ENCODE results near the gene DNAJC7.

The DNAJC7 gene

DNA sequence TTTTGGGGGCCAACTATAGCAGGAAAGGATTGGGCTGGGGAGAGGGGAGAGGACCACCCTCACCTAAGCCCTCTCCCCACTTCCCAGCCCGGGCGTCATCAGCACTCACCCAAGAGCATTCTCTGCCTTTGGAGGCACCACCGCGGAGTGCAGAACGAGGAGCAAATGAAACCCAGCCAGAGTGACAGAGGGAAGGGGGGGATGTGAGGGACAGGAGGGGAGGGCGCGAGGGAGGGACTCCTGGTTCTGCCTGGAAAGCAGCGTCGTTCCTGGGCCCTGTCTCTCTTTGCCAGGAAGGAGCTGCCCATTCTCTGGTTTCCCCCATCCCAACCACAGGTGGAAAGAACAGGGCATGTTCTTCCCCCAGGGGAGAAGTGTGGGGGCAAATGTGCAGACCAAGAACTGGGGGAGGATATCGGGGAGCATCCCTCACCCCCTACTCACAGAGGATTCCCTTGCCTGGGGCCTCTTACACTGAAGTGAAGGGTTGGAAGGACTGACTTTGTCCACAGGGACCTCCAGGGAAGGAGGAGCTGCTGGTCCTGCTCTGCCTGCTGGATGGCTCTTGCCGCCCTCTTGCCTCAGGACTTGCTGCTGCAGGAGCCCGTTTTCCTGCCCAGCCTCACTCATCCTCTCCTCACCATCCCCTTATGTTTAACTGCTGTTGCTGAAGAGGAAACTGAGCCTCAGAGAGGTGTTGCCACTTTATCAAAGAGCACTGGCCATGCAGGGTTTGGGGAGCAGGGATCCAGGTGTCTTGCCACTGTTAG is 36.7 kb upstream of the DNAJC7 start:
- H3K9me3 ChIP-seq (ENCODE audit: control insufficient read depth in 2 of 2, low read length in 2 of 2), result no peaks in the 10 kb centered on the region
- H3K36me3 ChIP-seq (ENCODE audit: control insufficient read depth in 2 of 2, insufficient read depth in 2 of 2, low read length in 2 of 2), result no peaks in the 10 kb centered on the region
- H3K9ac ChIP-seq (ENCODE audit: low read length in 2 of 2), result no peak overlapping the region
- no peak overlapping the region for H3K4me3 ChIP-seq (ENCODE audit: low read length in 2 of 2)
- H3K27ac ChIP-seq (ENCODE audit: low read length), result no peak overlapping the region
- H3K27me3 ChIP-seq (ENCODE audit: control insufficient read depth in 1 of 2, insufficient read depth in 2 of 2, low read length in 2 of 2), result peaks cover 25 to 33% of the 10 kb centered on the region in 2 donors
- H3K4me1 ChIP-seq (ENCODE audit: control insufficient read depth, insufficient read depth, low read length), result peaks cover 7% of the 10 kb centered on the region

DNA sequence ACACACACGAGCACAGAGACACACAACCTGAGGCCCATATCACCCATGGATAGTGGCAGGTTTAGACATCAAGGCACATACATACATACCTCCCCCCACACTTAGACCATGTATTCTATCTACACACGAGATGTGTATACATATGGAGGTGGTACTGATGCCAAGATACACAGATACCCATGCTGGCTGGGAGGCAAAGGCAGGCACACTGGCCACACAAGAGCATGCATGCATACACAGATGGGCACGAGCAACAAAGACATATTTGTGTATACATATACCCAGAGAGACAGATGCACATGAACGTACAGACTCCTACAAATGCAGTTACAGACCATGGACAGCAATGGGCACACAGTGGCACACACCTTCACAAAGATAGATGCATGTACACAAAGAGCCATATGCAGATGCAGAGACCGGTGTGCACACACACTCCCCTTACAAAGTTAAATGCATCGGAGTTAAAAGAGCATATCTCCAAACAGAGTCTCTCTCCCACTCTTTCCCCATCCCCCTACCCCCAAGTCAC is 35.2 kb upstream of the DNAJC7 start:
- no peaks in the 10 kb centered on the region for H3K9me3 ChIP-seq (ENCODE audit: control insufficient read depth in 2 of 2, low read length in 2 of 2)
- H3K4me1 ChIP-seq (ENCODE audit: control insufficient read depth, insufficient read depth, low read length), result peaks cover 7% of the 10 kb centered on the region
- peaks cover 25 to 33% of the 10 kb centered on the region in 2 donors for H3K27me3 ChIP-seq (ENCODE audit: control insufficient read depth in 1 of 2, insufficient read depth in 2 of 2, low read length in 2 of 2)
- H3K36me3 ChIP-seq (ENCODE audit: control insufficient read depth in 2 of 2, insufficient read depth in 2 of 2, low read length in 2 of 2), result no peaks in the 10 kb centered on the region
- H3K27ac ChIP-seq (ENCODE audit: low read length), result no peak overlapping the region
- H3K4me3 ChIP-seq (ENCODE audit: low read length in 2 of 2), result no peak overlapping the region
- H3K9ac ChIP-seq (ENCODE audit: low read length in 2 of 2), result no peak overlapping the region

DNA sequence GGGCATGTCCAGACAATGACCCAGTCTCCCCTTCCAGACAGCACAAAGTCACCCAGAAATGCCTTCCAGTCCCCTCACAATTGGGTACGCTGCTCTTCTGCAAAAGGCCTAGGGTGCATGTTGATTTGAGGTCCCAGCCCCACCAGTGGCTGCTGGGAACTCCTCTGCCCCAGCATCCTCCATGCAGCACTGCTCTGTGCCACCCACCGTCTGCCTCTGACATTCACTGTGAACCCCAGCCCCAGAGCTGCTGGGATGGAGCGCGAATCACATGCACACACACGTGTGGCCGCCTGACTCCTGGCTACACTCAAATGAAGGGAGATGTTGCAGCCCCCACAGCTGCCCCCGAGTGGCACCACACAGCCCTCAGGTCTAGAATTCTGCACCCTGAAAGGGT is 34.4 kb upstream of the DNAJC7 start:
- H3K4me3 ChIP-seq (ENCODE audit: low read length in 2 of 2), result no peak overlapping the region
- H3K9ac ChIP-seq (ENCODE audit: low read length in 2 of 2), result no peak overlapping the region
- H3K27me3 ChIP-seq (ENCODE audit: control insufficient read depth in 1 of 2, insufficient read depth in 2 of 2, low read length in 2 of 2), result peaks cover 25 to 31% of the 10 kb centered on the region in 2 donors

DNA sequence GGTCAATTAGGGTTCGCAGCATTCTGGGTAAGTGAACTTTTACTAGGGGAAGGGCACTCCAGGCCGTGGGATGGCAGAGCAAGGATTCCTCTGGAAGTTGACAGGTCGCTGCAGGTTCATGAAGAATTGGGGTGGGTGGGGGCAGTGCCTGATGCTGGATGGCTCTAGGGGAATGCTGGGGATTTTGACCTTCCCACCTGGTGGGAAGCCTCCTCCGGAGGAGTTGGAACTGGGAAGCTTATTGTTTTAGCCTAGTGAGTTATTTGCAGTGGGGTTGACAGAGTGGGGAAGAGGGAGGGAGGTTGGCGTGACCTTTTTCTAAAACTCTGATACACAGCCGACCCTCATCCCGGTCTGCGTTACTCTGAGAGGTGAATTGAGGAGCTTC is 33.8 kb upstream of the DNAJC7 start:
- Histone ChIP-seq H3K27ac (ENCODE audit: low read length) (no peak overlapping the region), H3K4me1 (ENCODE audit: control insufficient read depth, insufficient read depth, low read length) (peaks cover 7% of the 10 kb centered on the region), H3K9me3 (ENCODE audit: control insufficient read depth in 2 of 2, low read length in 2 of 2) (no peaks in the 10 kb centered on the region), H3K27me3 (ENCODE audit: control insufficient read depth in 1 of 2, insufficient read depth in 2 of 2, low read length in 2 of 2) (peaks cover 25 to 29% of the 10 kb centered on the region in 2 donors), H3K36me3 (ENCODE audit: control insufficient read depth in 2 of 2, insufficient read depth in 2 of 2, low read length in 2 of 2) (no peaks in the 10 kb centered on the region), H3K4me3 (ENCODE audit: low read length in 2 of 2) (peak overlapping the region in 1 of 2 donors; percentile 73), H3K9ac (ENCODE audit: low read length in 2 of 2) (no peak overlapping the region)

More for the DNA sequence above, 34.4 kb upstream of the DNAJC7 start:
- H3K4me1 ChIP-seq (ENCODE audit: control insufficient read depth, insufficient read depth, low read length), result peaks cover 7% of the 10 kb centered on the region
- no peaks in the 10 kb centered on the region for H3K9me3 ChIP-seq (ENCODE audit: control insufficient read depth in 2 of 2, low read length in 2 of 2)
- no peaks in the 10 kb centered on the region for H3K36me3 ChIP-seq (ENCODE audit: control insufficient read depth in 2 of 2, insufficient read depth in 2 of 2, low read length in 2 of 2)
- H3K27ac ChIP-seq (ENCODE audit: low read length), result no peak overlapping the region

- Histone ChIP-seq H3K9me3 (ENCODE audit: control insufficient read depth in 2 of 2, low read length in 2 of 2) (no peaks in the 10 kb centered on the region), H3K4me3 (ENCODE audit: low read length in 2 of 2) (peak within 1 kb of the TSS in 1 of 2 donors; percentile 73), H3K27ac (ENCODE audit: low read length) (no peak within 1 kb of the TSS), H3K27me3 (ENCODE audit: control insufficient read depth in 1 of 2, insufficient read depth in 2 of 2, low read length in 2 of 2) (peaks cover 23 to 25% of the 10 kb centered on the region in 2 donors), H3K36me3 (ENCODE audit: control insufficient read depth in 2 of 2, insufficient read depth in 2 of 2, low read length in 2 of 2) (no peaks in the 10 kb centered on the region), H3K4me1 (ENCODE audit: control insufficient read depth, insufficient read depth, low read length) (peaks cover 7% of the 10 kb centered on the region), H3K9ac (ENCODE audit: low read length in 2 of 2) (peak within 1 kb of the TSS in 1 of 2 donors; percentile 62)
Observed at GRCh38 chr17:42050393-42051012, 33.3 kb upstream of the DNAJC7 start, which contains the start of gene C17orf113. Gene C17orf113, minus strand, starts transcription at chr17:42050601. Its CDS starts 7,225 bp downstream, at chr17:42043376.

GRCh38 chr17:42049834-42050392 is 32.7 kb upstream of the DNAJC7 start:
- H3K4me3 ChIP-seq (ENCODE audit: low read length in 2 of 2), result peak overlapping the region in 1 of 2 donors; percentile 73
- no peaks in the 10 kb centered on the region for H3K9me3 ChIP-seq (ENCODE audit: control insufficient read depth in 2 of 2, low read length in 2 of 2)
- H3K9ac ChIP-seq (ENCODE audit: low read length in 2 of 2), result peak overlapping the region in 1 of 2 donors; percentile 62
- peaks cover 7% of the 10 kb centered on the region for H3K4me1 ChIP-seq (ENCODE audit: control insufficient read depth, insufficient read depth, low read length)
- no peak overlapping the region for H3K27ac ChIP-seq (ENCODE audit: low read length)
- no peaks in the 10 kb centered on the region for H3K36me3 ChIP-seq (ENCODE audit: control insufficient read depth in 2 of 2, insufficient read depth in 2 of 2, low read length in 2 of 2)
- peaks cover 20 to 21% of the 10 kb centered on the region in 2 donors for H3K27me3 ChIP-seq (ENCODE audit: control insufficient read depth in 1 of 2, insufficient read depth in 2 of 2, low read length in 2 of 2)

GRCh38 chr17:42047343-42047742 is 30.1 kb upstream of the DNAJC7 start:
- peaks cover 5 to 8% of the 10 kb centered on the region in 2 donors for H3K27me3 ChIP-seq (ENCODE audit: control insufficient read depth in 1 of 2, insufficient read depth in 2 of 2, low read length in 2 of 2)
- no peak overlapping the region for H3K27ac ChIP-seq (ENCODE audit: low read length)
- peaks cover 7% of the 10 kb centered on the region for H3K4me1 ChIP-seq (ENCODE audit: control insufficient read depth, insufficient read depth, low read length)
- H3K4me3 ChIP-seq (ENCODE audit: low read length in 2 of 2), result no peak overlapping the region
- H3K36me3 ChIP-seq (ENCODE audit: control insufficient read depth in 2 of 2, insufficient read depth in 2 of 2, low read length in 2 of 2), result no peaks in the 10 kb centered on the region
- H3K9me3 ChIP-seq (ENCODE audit: control insufficient read depth in 2 of 2, low read length in 2 of 2), result no peaks in the 10 kb centered on the region
- no peak overlapping the region for H3K9ac ChIP-seq (ENCODE audit: low read length in 2 of 2)

- Histone ChIP-seq H3K4me3 (ENCODE audit: low read length in 2 of 2) (no peak overlapping the region), H3K4me1 (ENCODE audit: control insufficient read depth, insufficient read depth, low read length) (peaks cover 5% of the 10 kb centered on the region), H3K9me3 (ENCODE audit: control insufficient read depth in 2 of 2, low read length in 2 of 2) (no peaks in the 10 kb centered on the region), H3K36me3 (ENCODE audit: control insufficient read depth in 2 of 2, insufficient read depth in 2 of 2, low read length in 2 of 2) (no peaks in the 10 kb centered on the region), H3K9ac (ENCODE audit: low read length in 2 of 2) (no peak overlapping the region), H3K27me3 (ENCODE audit: control insufficient read depth in 1 of 2, insufficient read depth in 2 of 2, low read length in 2 of 2) (no peaks in the 10 kb centered on the region), H3K27ac (ENCODE audit: low read length) (no peak overlapping the region)
Observed at GRCh38 chr17:42045719-42046118, 28.5 kb upstream of the DNAJC7 start.

DNA sequence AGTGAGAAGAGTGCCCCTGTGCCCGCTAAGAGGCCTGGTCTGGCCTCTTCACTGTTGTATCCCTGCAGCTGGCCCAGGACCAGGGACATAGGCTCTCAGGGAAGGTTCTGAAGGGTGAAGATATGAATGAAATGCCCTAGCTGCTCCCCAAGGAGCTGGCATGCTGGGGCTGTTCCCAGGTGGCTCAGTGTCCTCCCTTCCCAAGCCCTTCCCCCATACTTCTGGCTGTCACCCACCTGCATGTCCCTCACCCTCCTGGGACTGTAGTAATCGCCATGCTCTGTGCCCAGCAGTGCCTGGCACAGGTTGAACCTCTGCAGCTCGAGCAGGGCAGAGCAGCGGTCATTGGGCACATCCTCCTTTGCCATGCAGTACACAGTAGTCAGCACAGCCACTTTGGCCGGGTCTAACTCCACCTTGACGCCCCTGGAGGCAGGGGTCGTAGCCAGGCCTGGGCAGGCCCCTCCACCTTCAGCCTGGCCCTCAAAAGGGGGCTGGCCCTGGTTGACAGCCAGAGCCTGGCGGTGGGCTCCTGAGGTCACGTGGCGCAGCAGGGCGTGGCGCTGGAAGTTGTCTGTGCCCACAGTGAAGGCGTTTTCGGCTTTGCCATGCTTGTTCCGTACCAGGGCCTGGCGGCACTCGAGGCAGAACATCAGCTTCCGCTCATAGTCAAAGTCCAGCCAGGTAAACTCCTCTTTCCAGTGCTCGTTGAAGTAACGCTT is 25.5 kb upstream of the DNAJC7 start:
- no peaks in the 10 kb centered on the region for H3K9me3 ChIP-seq (ENCODE audit: control insufficient read depth in 2 of 2, low read length in 2 of 2)
- H3K27me3 ChIP-seq (ENCODE audit: control insufficient read depth in 1 of 2, insufficient read depth in 2 of 2, low read length in 2 of 2), result peaks cover 5 to 6% of the 10 kb centered on the region in 2 donors
- H3K4me1 ChIP-seq (ENCODE audit: control insufficient read depth, insufficient read depth, low read length), result peaks cover 4% of the 10 kb centered on the region
- no peak overlapping the region for H3K27ac ChIP-seq (ENCODE audit: low read length)
- H3K4me3 ChIP-seq (ENCODE audit: low read length in 2 of 2), result no peak overlapping the region
- no peaks in the 10 kb centered on the region for H3K36me3 ChIP-seq (ENCODE audit: control insufficient read depth in 2 of 2, insufficient read depth in 2 of 2, low read length in 2 of 2)
- no peak overlapping the region for H3K9ac ChIP-seq (ENCODE audit: low read length in 2 of 2)

DNA sequence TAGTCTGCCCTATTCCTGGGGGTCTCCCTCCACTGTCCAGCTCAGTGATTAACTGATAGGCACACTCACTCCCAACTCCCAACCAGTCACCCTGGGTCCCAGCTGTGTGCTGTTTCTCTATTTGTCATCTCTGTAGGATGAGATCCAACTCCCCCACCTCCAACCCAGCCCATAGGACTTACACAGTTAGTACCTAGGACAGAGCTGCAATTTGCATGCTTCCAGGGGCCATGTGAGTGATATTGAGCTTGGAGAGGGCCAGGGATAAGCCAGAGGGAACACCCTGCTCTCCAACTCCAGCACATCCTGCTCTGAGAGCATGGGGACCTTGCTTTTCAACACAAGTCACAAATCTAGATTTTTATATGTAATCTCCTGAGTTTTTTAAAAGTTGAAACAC is 24.4 kb upstream of the DNAJC7 start:
- no peaks in the 10 kb centered on the region for H3K9me3 ChIP-seq (ENCODE audit: control insufficient read depth in 2 of 2, low read length in 2 of 2)
- no peak overlapping the region for H3K4me3 ChIP-seq (ENCODE audit: low read length in 2 of 2)
- H3K4me1 ChIP-seq (ENCODE audit: control insufficient read depth, insufficient read depth, low read length), result peaks cover 4% of the 10 kb centered on the region
- peaks cover 5 to 11% of the 10 kb centered on the region in 2 donors for H3K27me3 ChIP-seq (ENCODE audit: control insufficient read depth in 1 of 2, insufficient read depth in 2 of 2, low read length in 2 of 2)
- H3K9ac ChIP-seq (ENCODE audit: low read length in 2 of 2), result no peak overlapping the region
- H3K36me3 ChIP-seq (ENCODE audit: control insufficient read depth in 2 of 2, insufficient read depth in 2 of 2, low read length in 2 of 2), result no peaks in the 10 kb centered on the region
- H3K27ac ChIP-seq (ENCODE audit: low read length), result no peak overlapping the region
